HG02571 (cell line): ENCODE data around the gene FUBP1.
A peak's percentile ranks its signal among the peaks of the same experiment; 100 is the strongest.
"Not testable (repeated sequence)": the region's sequence is repeated elsewhere in the genome, so short reads cannot be mapped to it uniquely, and the experiment has no call there.

ENCODE experiments used
- ATAC-seq: cut with Tn5 transposase; IDR thresholded peaks from one replicate; pipeline ENCODE4 v1.9.1; 2021; ENCODE audit warnings: mild to moderate bottlenecking, moderate library complexity; ENCODE audit not compliant: unreplicated experiment

FUBP1 gene

GRCh38 chr1:77989744-77990143 is 10.9 kb upstream of the FUBP1 start:
- ATAC-seq: no peak

- no peak for ATAC-seq
Observed at GRCh38 chr1:77987919-77988318, 9.0 kb upstream of the FUBP1 start.

- no peak for ATAC-seq
Observed at GRCh38 chr1:77986810-77987209, 7.9 kb upstream of the FUBP1 start.

- no peak for ATAC-seq
Observed at GRCh38 chr1:77984629-77985028, 5.8 kb upstream of the FUBP1 start.

- no peak for ATAC-seq
Observed at GRCh38 chr1:77983997-77984355, 5.1 kb upstream of the FUBP1 start.

GRCh38 chr1:77983352-77983996 is 4.6 kb upstream of the FUBP1 start:
- ATAC-seq: not testable (repeated sequence)

GRCh38 chr1:77978293-77978968 is 441 bp downstream of the FUBP1 start:
- ATAC-seq: peak; percentile 64

- no peak for ATAC-seq
Observed at GRCh38 chr1:77977989-77978292, 931 bp downstream of the FUBP1 start.

GRCh38 chr1:77976433-77977076 is 2.3 kb downstream of the FUBP1 start:
- ATAC-seq: no peak

- no peak for ATAC-seq
Observed at GRCh38 chr1:77975907-77976306, 3.0 kb downstream of the FUBP1 start.

GRCh38 chr1:77975386-77975785 is 3.5 kb downstream of the FUBP1 start:
- no peak for ATAC-seq

GRCh38 chr1:77972080-77972479 is 6.8 kb downstream of the FUBP1 start:
- no peak for ATAC-seq

GRCh38 chr1:77970192-77970591 is 8.7 kb downstream of the FUBP1 start:
- no peak for ATAC-seq

GRCh38 chr1:77966291-77966690 is 12.6 kb downstream of the FUBP1 start:
- no peak for ATAC-seq

- ATAC-seq: no peak
Observed at GRCh38 chr1:77961392-77961791, 17.5 kb downstream of the FUBP1 start.

GRCh38 chr1:77958850-77959249 is 20.0 kb downstream of the FUBP1 start:
- no peak for ATAC-seq

- ATAC-seq: no peak
Observed at GRCh38 chr1:77958391-77958790, 20.5 kb downstream of the FUBP1 start.

- ATAC-seq: no peak
Observed at GRCh38 chr1:77956464-77956863, 22.4 kb downstream of the FUBP1 start.

GRCh38 chr1:77955709-77956108 is 23.2 kb downstream of the FUBP1 start:
- no peak for ATAC-seq

GRCh38 chr1:77954521-77954920 is 24.4 kb downstream of the FUBP1 start:
- no peak for ATAC-seq

- ATAC-seq: no peak
Observed at GRCh38 chr1:77953907-77954306, 25.0 kb downstream of the FUBP1 start.

- ATAC-seq: no peak
Observed at GRCh38 chr1:77951328-77951727, 27.5 kb downstream of the FUBP1 start.

- ATAC-seq: no peak
Observed at GRCh38 chr1:77950873-77951272, 28.0 kb downstream of the FUBP1 start.
